MCF 10A (cell line): ENCODE results near the gene RAPGEF5. TPM values are rescaled to one million over a fixed set of nuclear protein-coding genes. Genes with fewer than 3 reads are reported as not detected.

Experiments
- BruUV-seq: library from RNA; stranded (reverse); fragments of 400-500 nt; replicated peaks from 2 replicates; lab custom pipeline; 2021; lab: Mats Ljungman, UMichigan
- CTCF ChIA-PET: fragments of 300-600 bp; sonication (Branson Sonifier 250); formaldehyde crosslinking; extraction: SDS; loops from one replicate; lab custom pipeline; 2021; ENCODE audit warnings: antibody characterized with exemption, inconsistent platforms; lab: Yijun Ruan, JAX
- POLR2A ChIA-PET: fragments of 300-600, 350-650 bp; sonication (Branson Sonifier 250); formaldehyde crosslinking; extraction: SDS; loops from one replicate; lab custom pipeline; 2020; ENCODE audit warnings: antibody characterized with exemption, inconsistent platforms; lab: Yijun Ruan, JAX
- DNase-seq: peaks from one replicate; pipeline ENCODE4 v3.0.0-alpha.2; 2018; ENCODE audit not compliant: unreplicated experiment
- H3K27ac Mint-ChIP-seq: one replicate; pipeline ENCODE4 v1.8.0; 2022; ENCODE audit warnings: mild to moderate bottlenecking, low read depth, mixed read lengths; ENCODE audit not compliant: unreplicated experiment
- H3K27me3 Mint-ChIP-seq: one replicate; pipeline ENCODE4 v1.8.0; 2022; ENCODE audit warnings: mixed read lengths; ENCODE audit not compliant: insufficient read depth, unreplicated experiment
- H3K36me3 Mint-ChIP-seq: one replicate; pipeline ENCODE4 v1.8.0; 2022; ENCODE audit warnings: mild to moderate bottlenecking, moderate library complexity, mixed read lengths; ENCODE audit not compliant: insufficient read depth, unreplicated experiment
- H3K4me1 Mint-ChIP-seq: one replicate; pipeline ENCODE4 v1.8.0; 2022; ENCODE audit warnings: mixed read lengths; ENCODE audit not compliant: insufficient read depth, unreplicated experiment
- H3K4me3 Mint-ChIP-seq: one replicate; pipeline ENCODE4 v1.8.0; 2022; ENCODE audit warnings: mild to moderate bottlenecking, moderate library complexity, mixed read lengths; ENCODE audit not compliant: unreplicated experiment
- H3K9me3 Mint-ChIP-seq: one replicate; pipeline ENCODE4 v1.8.0; 2022; ENCODE audit warnings: mixed read lengths; ENCODE audit not compliant: unreplicated experiment
- CTCF ChIP-seq: fragments of 200-600 bp; IDR thresholded peaks from one replicate; pipeline ENCODE4 v1.8.0; 2022; ENCODE audit warnings: antibody characterized with exemption, mild to moderate bottlenecking; ENCODE audit not compliant: unreplicated experiment
- intact Hi-C: fragments of 100-400 bp; cut with micrococcal nuclease; formaldehyde crosslinking; loops from 2 replicates; pipeline ENCODE4 v1.14.1; 2022
- total RNA-seq: library from RNA; stranded (reverse); gene quantifications from 2 replicates; pipeline ENCODE4 v1.2.3, GENCODE V29; 2022

RAPGEF5 gene
- total RNA-seq, 1 experiment from 2014 or later = 1.9 TPM

GRCh38 chr7:22344655-22345054 is 12.3 kb downstream of the RAPGEF5 start:
- H3K27ac Mint-ChIP-seq = no peak overlapping the region
- H3K36me3 Mint-ChIP-seq = peaks cover 4% of the 10 kb centered on the region
- H3K4me3 Mint-ChIP-seq = no peak overlapping the region
- peaks cover 16% of the 10 kb centered on the region for H3K4me1 Mint-ChIP-seq
- ChIA-PET POLR2A (interaction anchor here (0.7 to 2.0 kb wide), 2 partner anchors 11 to 13 kb away, joined by 3 to 7 read pairs; partner anchors contain the start of gene RAPGEF5), CTCF (interaction anchor here (1.0 kb wide), 1 partner anchor 185 kb away, joined by 4 read pairs; no protein-coding TSS in a partner anchor)
- no peak for DNase-seq
- no TSS peak for BruUV-seq
- intact Hi-C loops = no loop called here
- H3K27me3 Mint-ChIP-seq = no peaks in the 10 kb centered on the region
- no peaks in the 10 kb centered on the region for H3K9me3 Mint-ChIP-seq
- no peak for TF ChIP-seq CTCF

- no peaks in the 10 kb centered on the region for H3K9me3 Mint-ChIP-seq
- POLR2A ChIA-PET = interaction anchor here (2.0 kb wide), 1 partner anchor 12 kb away, joined by 7 read pairs; no protein-coding TSS in a partner anchor
- H3K36me3 Mint-ChIP-seq = peaks cover 1% of the 10 kb centered on the region
- no peak overlapping the region for H3K4me3 Mint-ChIP-seq
- no peak for TF ChIP-seq CTCF
- intact Hi-C loops = no loop called here
- BruUV-seq = no TSS peak
- H3K27me3 Mint-ChIP-seq = no peaks in the 10 kb centered on the region
- H3K4me1 Mint-ChIP-seq = peaks cover 15% of the 10 kb centered on the region
- DNase-seq = no peak
- no peak overlapping the region for H3K27ac Mint-ChIP-seq
- CTCF ChIA-PET = interaction anchor here (0.6 kb wide), 1 partner anchor 1645 kb away, joined by 3 read pairs; no protein-coding TSS in a partner anchor
Observed at GRCh38 chr7:22343612-22344011, 13.3 kb downstream of the RAPGEF5 start.

GRCh38 chr7:22343071-22343470 is 13.9 kb downstream of the RAPGEF5 start:
- no peak for DNase-seq
- Mint-ChIP-seq H3K36me3 (no peaks in the 10 kb centered on the region), H3K27me3 (no peaks in the 10 kb centered on the region), H3K4me1 (peaks cover 11% of the 10 kb centered on the region), H3K27ac (no peak overlapping the region), H3K4me3 (no peak overlapping the region), H3K9me3 (no peaks in the 10 kb centered on the region)
- POLR2A ChIA-PET = no interaction called here
- BruUV-seq = no TSS peak
- CTCF ChIA-PET = interaction anchor here (0.6 to 0.7 kb wide), 2 partner anchors 10 to 1646 kb away, joined by 3 read pairs; no protein-coding TSS in a partner anchor
- no peak for TF ChIP-seq CTCF
- intact Hi-C loops = no loop called here

- POLR2A ChIA-PET = interaction anchor here (0.6 kb wide), 1 partner anchor 247 kb away, joined by 3 read pairs; no protein-coding TSS in a partner anchor
- Mint-ChIP-seq H3K9me3 (no peaks in the 10 kb centered on the region), H3K36me3 (no peaks in the 10 kb centered on the region), H3K27me3 (no peaks in the 10 kb centered on the region), H3K4me1 (no peaks in the 10 kb centered on the region), H3K4me3 (no peak overlapping the region), H3K27ac (no peak overlapping the region)
- intact Hi-C loops = no loop called here
- TF ChIP-seq CTCF = no peak
- DNase-seq = no peak
- no TSS peak for BruUV-seq
- CTCF ChIA-PET = interaction anchor here (1.0 to 1.7 kb wide), 2 partner anchors 149 to 230 kb away, joined by 3 read pairs; no protein-coding TSS in a partner anchor
Observed at GRCh38 chr7:22339725-22340390, 17.1 kb downstream of the RAPGEF5 start.
